HepG2 (cell line): ENCODE results near the gene ZSWIM8. TPM values are rescaled to one million over a fixed set of nuclear protein-coding genes. Genes with fewer than 3 reads are reported as not detected.
A peak's percentile ranks its signal among the peaks of the same experiment; 100 is the strongest.

Experiments
- ATF3 ChIP-seq: sonication (generic); formaldehyde crosslinking; IDR thresholded peaks from 2 replicates; pipeline ENCODE4 v1.4.0; 2020; ENCODE audit warnings: missing genetic modification reagents
- CREB3 ChIP-seq: sonication (generic); formaldehyde crosslinking; IDR thresholded peaks from 2 replicates; pipeline ENCODE4 v1.5.0; 2020; ENCODE audit warnings: missing genetic modification reagents
- ELF4 ChIP-seq: sonication (generic); formaldehyde crosslinking; IDR thresholded peaks from 2 replicates; pipeline ENCODE4 v1.5.0; 2020; ENCODE audit warnings: missing genetic modification reagents, mild to moderate bottlenecking, moderate library complexity, borderline replicate concordance
- GPN1 ChIP-seq: sonication (generic); formaldehyde crosslinking; IDR thresholded peaks from 2 replicates; pipeline ENCODE4 v1.5.1; 2020; ENCODE audit warnings: missing genetic modification reagents, borderline replicate concordance
- KIAA2018 ChIP-seq: sonication (generic); formaldehyde crosslinking; IDR thresholded peaks from 2 replicates; pipeline ENCODE4 v1.5.0; 2020; ENCODE audit warnings: mild to moderate bottlenecking, missing genetic modification reagents, borderline replicate concordance
- NFE2 ChIP-seq: sonication (generic); formaldehyde crosslinking; IDR thresholded peaks from 2 replicates; pipeline ENCODE4 v1.4.0; 2020; ENCODE audit warnings: missing genetic modification reagents
- RARA ChIP-seq: IDR thresholded peaks from 2 replicates; pipeline ENCODE4 v1.6.1; 2016; ENCODE audit warnings: missing genetic modification reagents, missing compliant biosample characterization
- ZBTB20 ChIP-seq: sonication (generic); formaldehyde crosslinking; IDR thresholded peaks from 2 replicates; pipeline ENCODE4 v1.8.1; 2023; ENCODE audit warnings: missing genetic modification reagents, low read depth, mild to moderate bottlenecking, borderline replicate concordance
- ZKSCAN8 ChIP-seq: IDR thresholded peaks from 2 replicates; pipeline ENCODE4 v1.6.1; 2016; ENCODE audit warnings: borderline replicate concordance, missing genetic modification reagents, missing compliant biosample characterization
- ZNF33B ChIP-seq: sonication (generic); formaldehyde crosslinking; IDR thresholded peaks from 2 replicates; pipeline ENCODE4 v1.5.1; 2020; ENCODE audit warnings: mild to moderate bottlenecking, missing genetic modification reagents
- ZNF576 ChIP-seq: sonication (generic); formaldehyde crosslinking; IDR thresholded peaks from 2 replicates; pipeline ENCODE4 v1.4.0; 2020; ENCODE audit warnings: mild to moderate bottlenecking, missing genetic modification reagents
- ZNF720 ChIP-seq: sonication (generic); formaldehyde crosslinking; IDR thresholded peaks from 2 replicates; pipeline ENCODE4 v1.4.0; 2020; ENCODE audit warnings: missing genetic modification reagents
- ZNF761 ChIP-seq: sonication (generic); formaldehyde crosslinking; conservative IDR thresholded peaks from 2 replicates; pipeline ENCODE4 v1.4.0; 2020; ENCODE audit warnings: mild to moderate bottlenecking, missing genetic modification reagents
- ZNF781 ChIP-seq: sonication (generic); formaldehyde crosslinking; IDR thresholded peaks from 2 replicates; pipeline ENCODE4 v1.5.1; 2020; ENCODE audit warnings: borderline replicate concordance, mild to moderate bottlenecking, missing genetic modification reagents; ENCODE audit errors: not compliant biosample characterization
- ZNF800 ChIP-seq: sonication (generic); formaldehyde crosslinking; IDR thresholded peaks from 2 replicates; pipeline ENCODE4 v1.4.0; 2020; ENCODE audit warnings: missing genetic modification reagents
- polyA plus RNA-seq, 8 experiments: library from polyadenylated mRNA; depleted of rRNA in 3 of 8; stranded (reverse) in 7 of 8; unstranded in 1 of 8; fragments of >200 nt; fragmentation: Illumina TruSeq in 4 of 8; extraction: Trizol in 4 of 8; gene quantifications; 2 replicates each; pipeline versions ENCODE4 v1.2.1 to v1.2.3, GENCODE V29; 2011 to 2016; ENCODE audit warnings: low read depth in 4 of 8, missing spikeins in 1 of 8, mixed read lengths in 1 of 8; ENCODE audit not compliant: insufficient read depth in 1 of 8
- total RNA-seq, 5 experiments: library from RNA; depleted of rRNA; stranded (reverse); fragments of >200 nt; fragmentation: Illumina TruSeq; extraction: Trizol; gene quantifications; 2 replicates each; pipeline ENCODE4 v1.2.3, GENCODE V29; 2016; ENCODE audit warnings: low read depth in 1 of 5

Gene ZSWIM8
- total and polyA plus RNA-seq, 2 of the 13 experiments (the other 11 are each of a cell fraction or from before 2014, with no cell fraction given), result 39.9 to 98.2 TPM

GRCh38 chr10:73781879-73782748 lies 3.3 kb upstream of the ZSWIM8 start, which contains the start of gene CHCHD1 (continued):
- TF ChIP-seq KIAA2018 (CRISPR knock-in tag) (no peak), ATF3 (peak; percentile 60), ZNF576 (no peak), CREB3 (CRISPR knock-in tag) (no peak), ELF4 (no peak), ZKSCAN8 (no peak), RARA (CRISPR knock-in tag) (peak; percentile 68), ZBTB20 (CRISPR knock-in tag) (no peak), ZNF761 (CRISPR knock-in tag) (no peak), ZNF800 (CRISPR knock-in tag) (no peak), GPN1 (no peak), ZNF781 (CRISPR knock-in tag) (no peak), NFE2 (CRISPR knock-in tag) (no peak), ZNF720 (CRISPR knock-in tag) (no peak), ZNF33B (CRISPR knock-in tag) (peak; percentile 58; the same call in 1 of the 2 replicates)
